Fibroblast of lung (primary cell): ENCODE results near the gene IRF1. TPM values are rescaled to one million over a fixed set of nuclear protein-coding genes. Genes with fewer than 3 reads are reported as not detected.

ENCODE experiments used
- DNase-seq, 2 donors: peaks; one replicate each; pipeline versions ENCODE4 v3.0.0 to v3.0.0-alpha.2; 2010; ENCODE audit warnings: low read depth in 2 of 2
- H2AFZ ChIP-seq: 2 replicates; pipeline ENCODE4 v1.5.1; 2012; ENCODE audit warnings: low read length, control low read depth, inconsistent platforms
- H3K27ac ChIP-seq: 2 replicates; pipeline ENCODE4 v1.5.1; 2011; ENCODE audit warnings: low read length, control low read depth; ENCODE audit not compliant: insufficient read depth
- H3K27me3 ChIP-seq: 2 replicates; pipeline ENCODE4 v1.5.1; 2011; ENCODE audit warnings: mild to moderate bottlenecking, low read length; ENCODE audit not compliant: control insufficient read depth, insufficient read depth
- H3K36me3 ChIP-seq: 2 replicates; pipeline ENCODE4 v1.5.1; 2011; ENCODE audit warnings: low read length; ENCODE audit not compliant: control insufficient read depth, insufficient read depth
- H3K4me1 ChIP-seq: 2 replicates; pipeline ENCODE4 v1.5.1; 2011; ENCODE audit warnings: low read length; ENCODE audit not compliant: control insufficient read depth, insufficient read depth; ENCODE audit errors: extremely low read depth
- H3K4me2 ChIP-seq: 2 replicates; pipeline ENCODE4 v1.5.1; 2011; ENCODE audit warnings: low read length, control low read depth; ENCODE audit not compliant: insufficient read depth; ENCODE audit errors: extremely low read depth
- H3K4me3 ChIP-seq, 4 experiments: fragments of 200-600 bp in 1 of 4; sonication (generic) in 1 of 4; replicated peaks in 1 of 4; 2 replicates each; pipeline ENCODE4 v1.5.1; 2011 to 2016; ENCODE audit warnings: low read length in 4 of 4, low read depth in 3 of 4, mild to moderate bottlenecking in 3 of 4, control low read depth in 2 of 4, inconsistent platforms in 1 of 4, mixed read lengths in 1 of 4; ENCODE audit not compliant: insufficient read depth in 1 of 4; ENCODE audit errors: control extremely low read depth in 1 of 4
- H3K79me2 ChIP-seq: 2 replicates; pipeline ENCODE4 v1.5.1; 2012; ENCODE audit warnings: mild to moderate bottlenecking, low read length, inconsistent platforms; ENCODE audit not compliant: control insufficient read depth, insufficient read depth
- H3K9ac ChIP-seq: 2 replicates; pipeline ENCODE4 v1.5.1; 2011; ENCODE audit warnings: mild to moderate bottlenecking, low read length, control low read depth; ENCODE audit not compliant: insufficient read depth
- H3K9me3 ChIP-seq: 2 replicates; pipeline ENCODE4 v1.5.1; 2012; ENCODE audit warnings: low read depth, low read length; ENCODE audit not compliant: control insufficient read depth, insufficient read depth
- H4K20me1 ChIP-seq: 2 replicates; pipeline ENCODE4 v1.5.1; 2011; ENCODE audit warnings: low read length; ENCODE audit not compliant: control insufficient read depth, insufficient read depth; ENCODE audit errors: extremely low read depth
- CTCF ChIP-seq, 2 donors: IDR thresholded peaks in 1 of 2; conservative IDR thresholded peaks in 1 of 2; 1 replicate in 1 of 2; 2 replicates in 1 of 2; pipeline ENCODE4 v1.5.1; 2011 to 2012; ENCODE audit warnings: low read length in 2 of 2, control low read depth in 1 of 2, inconsistent platforms in 1 of 2, low read depth in 1 of 2, mild to moderate bottlenecking in 1 of 2
- EZH2 ChIP-seq: IDR thresholded peaks from 2 replicates; pipeline ENCODE4 v1.5.1; 2012; ENCODE audit warnings: low read length, control low read depth, mild to moderate bottlenecking; ENCODE audit errors: missing control alignments
- polyA plus RNA-seq, 2 donors: library from polyadenylated mRNA; depleted of rRNA in 1 of 2; stranded (reverse) in 1 of 2; unstranded in 1 of 2; fragments of >200 nt; gene quantifications; 2 replicates each; pipeline ENCODE4 v1.2.1, GENCODE V29; 2011 to 2012; ENCODE audit warnings: missing spikeins in 1 of 2
- total RNA-seq: library from RNA; depleted of rRNA; stranded (reverse); fragments of >200 nt; gene quantifications from 2 replicates; pipeline ENCODE4 v1.2.1, GENCODE V29; 2014

The IRF1 gene
- total and polyA plus RNA-seq, 2 donors (not counting 1 experiment from before 2014, with no cell fraction given) = 34.7 to 37.6 TPM

- peaks cover 42% of the 10 kb centered on the region for H3K4me1 ChIP-seq
- H2AFZ ChIP-seq = no peak overlapping the region
- H3K27ac ChIP-seq = no peak overlapping the region
- no peaks in the 10 kb centered on the region for H4K20me1 ChIP-seq
- H3K9ac ChIP-seq = no peak overlapping the region
- no peaks in the 10 kb centered on the region for H3K9me3 ChIP-seq
- H3K27me3 ChIP-seq = no peaks in the 10 kb centered on the region
- TF ChIP-seq CTCF (conservative IDR thresholded peaks at IDR 0.05 in 1 of 2, IDR thresholded peaks at IDR 0.05 in 1 of 2; ENCODE audit: low read depth in 1 of 2, low read length in 2 of 2) (no peak), EZH2 (no peak)
- H3K4me3 ChIP-seq = no peak overlapping the region
- no peak overlapping the region for H3K4me2 ChIP-seq
- H3K36me3 ChIP-seq = no peaks in the 10 kb centered on the region
- no peak for DNase-seq
- H3K79me2 ChIP-seq = peaks cover 15% of the 10 kb centered on the region
Measured at GRCh38 chr5:132431632-132432031, 58.9 kb downstream of the IRF1 start.

Other genes with a start within 250 kb of the IRF1 start
- 44.4 and 67.2 TPM in 2 replicates for gene PDLIM4, start 233.1 kb downstream of the IRF1 start, total RNA-seq
- gene PDLIM4, start 233.1 kb downstream of the IRF1 start, polyA plus RNA-seq = 10.7 and 41.5 TPM in 2 replicates
- 1.3 and 4.1 TPM in 2 replicates for gene SLC22A4, start 196.4 kb downstream of the IRF1 start, total RNA-seq
- 1.1 and 3.4 TPM in 2 replicates for gene SLC22A4, start 196.4 kb downstream of the IRF1 start, polyA plus RNA-seq
- 7.7 and 8.8 TPM in 2 replicates for gene SLC22A5, start 121.1 kb downstream of the IRF1 start, total RNA-seq
- gene SLC22A5, start 121.1 kb downstream of the IRF1 start, polyA plus RNA-seq = 3.4 and 8.2 TPM in 2 replicates
- not detected in 2 replicates for gene IL5, start 52.7 kb upstream of the IRF1 start, total RNA-seq
- not detected in 2 replicates for gene IL5, start 52.7 kb upstream of the IRF1 start, polyA plus RNA-seq
- gene RAD50, start 66.2 kb upstream of the IRF1 start, total RNA-seq = 34.7 and 35.7 TPM in 2 replicates
- 21.5 and 23.1 TPM in 2 replicates for gene RAD50, start 66.2 kb upstream of the IRF1 start, polyA plus RNA-seq
- gene IL13, start 167.4 kb upstream of the IRF1 start, total RNA-seq = not detected in 2 replicates
- not detected in 2 replicates for gene IL13, start 167.4 kb upstream of the IRF1 start, polyA plus RNA-seq
- gene IL4, start 183.2 kb upstream of the IRF1 start, total RNA-seq = not detected in 2 replicates
- gene IL4, start 183.2 kb upstream of the IRF1 start, polyA plus RNA-seq = not detected in 2 replicates
- gene KIF3A, start 246.8 kb upstream of the IRF1 start, total RNA-seq = 10.5 and 11.2 TPM in 2 replicates
- 7.3 and 8.8 TPM in 2 replicates for gene KIF3A, start 246.8 kb upstream of the IRF1 start, polyA plus RNA-seq